ENCODE measurements around the gene CIDEB. TPM values are rescaled to one million over a fixed set of nuclear protein-coding genes. Genes with fewer than 3 reads are reported as not detected.
A peak's percentile ranks its signal among the peaks of the same experiment; 100 is the strongest.

CIDEB gene
- polyA plus RNA-seq, 1 donor from 2014 or later = 19.2 TPM

DNA sequence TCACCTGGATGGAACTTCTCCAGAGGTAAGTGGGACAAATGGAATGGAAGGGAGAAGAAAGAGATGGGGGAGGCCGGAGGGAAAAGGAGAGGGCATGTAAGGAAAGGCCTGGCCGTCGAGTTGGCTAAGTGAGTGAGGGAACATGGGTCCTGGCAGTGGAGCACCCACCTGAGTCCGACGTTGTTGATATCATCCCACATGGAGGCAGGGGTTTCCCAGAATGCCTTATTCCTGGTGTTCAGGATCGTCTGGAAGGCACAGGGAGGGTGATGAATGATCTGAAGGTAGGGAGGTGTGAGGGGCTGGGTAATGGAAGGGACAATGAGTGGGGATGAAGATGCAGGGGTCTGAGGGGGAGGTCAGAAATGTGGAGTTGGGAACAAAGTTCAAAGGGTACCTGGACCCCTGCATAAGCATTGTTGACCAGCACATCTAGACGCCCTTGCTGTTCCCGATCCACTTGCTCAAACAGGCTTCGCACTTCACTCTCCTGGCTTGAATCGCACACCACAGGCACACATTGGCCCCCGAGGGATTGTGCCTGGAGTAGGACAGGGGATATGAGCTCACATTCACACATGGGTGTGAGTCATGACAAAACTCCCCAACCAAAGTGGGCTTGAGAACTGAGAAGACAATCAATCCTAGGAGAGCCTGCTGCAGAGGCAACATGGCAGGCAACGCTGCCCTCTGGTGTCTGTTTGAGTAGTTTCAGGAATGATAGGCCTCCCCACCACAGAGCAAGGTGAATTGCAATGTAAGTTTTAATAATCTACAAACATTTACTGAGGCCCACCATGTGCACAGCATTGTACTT lies 11.2 kb downstream of the CIDEB start:
- no peaks in the 10 kb centered on the region for H3K27me3 Mint-ChIP-seq
- H3K4me3 Mint-ChIP-seq = peak overlapping the region in 3 of 4 donors; percentile 2 to 81 (median 68)
- no peaks in the 10 kb centered on the region for H3K9me3 Mint-ChIP-seq
- no peaks in the 10 kb centered on the region for H3K36me3 Mint-ChIP-seq
- H3K4me1 Mint-ChIP-seq = peaks cover 27 to 36% (median 35%) of the 10 kb centered on the region in 3 donors
- peak overlapping the region; percentile 87 to 95 (median 93) for H3K27ac Mint-ChIP-seq

GRCh38 chr14:24293525-24293924 lies 14.3 kb downstream of the CIDEB start:
- Mint-ChIP-seq H3K36me3 (no peaks in the 10 kb centered on the region), H3K27me3 (no peaks in the 10 kb centered on the region), H3K27ac (no peak overlapping the region), H3K9me3 (no peaks in the 10 kb centered on the region), H3K4me1 (peaks cover 12 to 18% (median 15%) of the 10 kb centered on the region in 3 donors), H3K4me3 (no peak overlapping the region)

DNA sequence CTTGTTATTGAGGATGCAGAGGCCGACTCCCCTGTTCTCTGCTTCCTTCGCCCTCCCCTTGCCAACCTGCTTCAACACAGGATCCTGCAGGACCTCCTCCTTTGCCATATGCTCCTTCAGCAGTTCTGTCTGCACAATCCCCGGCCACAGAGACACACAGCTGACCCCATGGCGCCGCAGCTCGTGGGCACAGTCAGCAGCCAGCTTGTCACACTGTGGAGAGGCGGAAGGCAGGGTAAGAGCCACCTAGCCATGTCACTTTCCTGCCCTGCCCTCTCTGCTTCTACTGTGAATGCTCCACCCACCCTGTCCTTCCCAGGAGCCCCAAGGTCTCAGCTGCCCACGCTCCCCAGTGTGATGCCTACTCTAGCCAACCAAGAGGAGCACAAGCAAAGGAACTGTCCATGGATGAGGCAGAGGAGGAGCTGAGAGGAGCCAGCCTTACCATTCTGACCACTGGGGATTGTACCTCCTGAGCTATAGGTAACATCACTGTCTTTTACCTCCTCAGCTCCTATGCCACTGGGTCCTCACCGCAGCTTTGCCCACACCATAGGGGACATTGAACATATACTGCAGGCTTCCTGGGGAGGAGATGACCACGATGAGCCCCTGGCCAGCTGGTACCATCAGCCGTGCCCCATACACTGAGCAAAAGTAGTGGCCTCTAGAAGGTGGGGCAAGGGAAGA lies 15.5 kb downstream of the CIDEB start:
- no peaks in the 10 kb centered on the region for H3K27me3 Mint-ChIP-seq
- peak overlapping the region in 1 of 4 donors; percentile 49 for H3K4me3 Mint-ChIP-seq
- H3K36me3 Mint-ChIP-seq = no peaks in the 10 kb centered on the region
- H3K9me3 Mint-ChIP-seq = no peaks in the 10 kb centered on the region
- H3K4me1 Mint-ChIP-seq = peaks cover 7 to 12% (median 11%) of the 10 kb centered on the region in 3 donors
- no peak overlapping the region for H3K27ac Mint-ChIP-seq

GRCh38 chr14:24291446-24292117 lies 16.2 kb downstream of the CIDEB start:
- no peaks in the 10 kb centered on the region for H3K27me3 Mint-ChIP-seq
- no peak overlapping the region for H3K4me3 Mint-ChIP-seq
- H3K9me3 Mint-ChIP-seq = no peaks in the 10 kb centered on the region
- peaks cover under 1 to 5% (median 5%) of the 10 kb centered on the region in 3 donors for H3K4me1 Mint-ChIP-seq
- H3K27ac Mint-ChIP-seq = peak overlapping the region in 1 of 3 donors; percentile 14
- no peaks in the 10 kb centered on the region for H3K36me3 Mint-ChIP-seq

DNA sequence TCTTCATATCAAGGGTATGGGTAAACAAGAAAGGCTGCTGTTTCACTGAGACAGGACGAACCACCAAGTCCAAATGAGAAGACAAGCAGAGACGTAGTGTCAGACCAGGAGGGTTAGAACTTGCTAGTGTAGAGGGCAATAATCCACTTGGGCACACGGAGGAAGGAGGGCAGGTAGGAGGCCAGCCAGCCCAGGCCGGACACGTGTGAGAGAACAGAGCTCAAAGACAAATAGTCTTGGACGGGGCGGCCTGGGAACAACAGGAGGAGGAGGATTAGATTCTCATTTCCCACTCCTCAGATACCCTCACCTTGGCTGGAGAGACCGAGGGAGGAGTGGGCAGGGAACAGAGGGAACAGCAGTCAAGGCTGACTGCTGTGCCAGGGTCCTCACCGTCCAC lies 17.0 kb downstream of the CIDEB start:
- H3K9me3 Mint-ChIP-seq = no peaks in the 10 kb centered on the region
- no peak overlapping the region for H3K27ac Mint-ChIP-seq
- no peaks in the 10 kb centered on the region for H3K27me3 Mint-ChIP-seq
- H3K4me1 Mint-ChIP-seq = peaks cover 0 to 3% (median 2%) of the 10 kb centered on the region in 3 donors
- H3K4me3 Mint-ChIP-seq = no peak overlapping the region
- H3K36me3 Mint-ChIP-seq = no peaks in the 10 kb centered on the region

GRCh38 chr14:24289649-24290280 lies 18.0 kb downstream of the CIDEB start:
- no peaks in the 10 kb centered on the region for H3K27me3 Mint-ChIP-seq
- H3K9me3 Mint-ChIP-seq = no peaks in the 10 kb centered on the region
- peaks cover 0 to 3% (median 0%) of the 10 kb centered on the region in 3 donors for H3K4me1 Mint-ChIP-seq
- peak overlapping the region in 1 of 3 donors; percentile 33 for H3K27ac Mint-ChIP-seq
- H3K36me3 Mint-ChIP-seq = no peaks in the 10 kb centered on the region
- H3K4me3 Mint-ChIP-seq = no peak overlapping the region

DNA sequence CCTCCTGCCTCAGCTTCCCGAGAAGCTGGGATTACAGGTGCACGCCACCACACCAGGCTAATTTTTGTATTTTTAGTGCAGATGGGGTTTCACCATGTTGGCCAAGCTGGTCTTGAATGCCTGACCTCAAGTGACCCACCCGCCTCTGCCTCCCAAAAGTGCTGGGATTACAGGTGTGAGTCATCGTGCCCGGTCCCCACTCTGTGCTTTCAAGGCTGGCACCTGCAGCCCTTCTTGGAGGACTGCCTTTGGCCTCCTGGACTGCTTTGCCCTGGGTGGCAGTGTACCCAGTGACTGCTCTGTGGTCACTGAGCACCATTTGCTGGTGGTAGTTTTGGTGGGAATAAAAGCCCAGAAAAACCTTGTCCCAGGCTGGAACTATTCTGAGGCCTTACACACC lies 20.8 kb downstream of the CIDEB start:
- H3K36me3 Mint-ChIP-seq = no peaks in the 10 kb centered on the region
- H3K4me3 Mint-ChIP-seq = no peak overlapping the region
- H3K27me3 Mint-ChIP-seq = no peaks in the 10 kb centered on the region
- H3K9me3 Mint-ChIP-seq = no peaks in the 10 kb centered on the region
- peaks cover 0 to 3% (median 0%) of the 10 kb centered on the region in 3 donors for H3K4me1 Mint-ChIP-seq
- H3K27ac Mint-ChIP-seq = no peak overlapping the region

- no peak overlapping the region for H3K27ac Mint-ChIP-seq
- H3K36me3 Mint-ChIP-seq = no peaks in the 10 kb centered on the region
- H3K4me1 Mint-ChIP-seq = peaks cover 6 to 15% (median 11%) of the 10 kb centered on the region in 3 donors
- no peaks in the 10 kb centered on the region for H3K27me3 Mint-ChIP-seq
- H3K4me3 Mint-ChIP-seq = no peak overlapping the region
- no peaks in the 10 kb centered on the region for H3K9me3 Mint-ChIP-seq
Observed at GRCh38 chr14:24285351-24285750, 22.4 kb downstream of the CIDEB start.

DNA sequence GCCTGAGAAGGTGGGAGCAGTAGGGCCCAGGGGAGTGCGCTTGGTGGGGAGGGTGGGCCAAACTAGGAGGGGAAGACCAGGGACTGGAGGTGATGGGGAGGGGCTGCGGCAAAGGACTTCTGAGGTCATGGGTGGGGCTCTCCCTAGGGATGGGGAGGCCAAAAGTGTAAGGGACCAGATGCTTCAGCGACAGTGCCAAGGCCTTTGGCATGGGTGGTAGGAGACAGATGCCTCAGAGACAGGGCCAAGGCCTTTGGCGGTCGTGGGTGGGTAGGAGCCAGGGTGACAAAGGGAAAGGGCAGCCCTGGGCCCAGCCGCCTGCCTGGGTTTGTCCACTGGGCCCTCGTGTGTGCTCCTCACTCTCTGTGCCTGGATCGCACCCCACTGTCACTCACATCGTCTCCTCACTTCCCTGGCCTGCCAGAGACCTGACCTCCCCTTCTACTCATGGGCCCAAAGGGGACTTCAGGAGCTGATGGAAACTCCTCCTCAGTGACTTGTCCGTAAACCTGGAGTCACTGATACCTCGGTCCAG lies 23.2 kb downstream of the CIDEB start:
- Mint-ChIP-seq H3K9me3 (no peaks in the 10 kb centered on the region), H3K4me1 (peaks cover 13 to 20% (median 17%) of the 10 kb centered on the region in 3 donors), H3K4me3 (no peak overlapping the region), H3K36me3 (no peaks in the 10 kb centered on the region), H3K27ac (no peak overlapping the region), H3K27me3 (peaks cover 2% of the 10 kb centered on the region)

DNA sequence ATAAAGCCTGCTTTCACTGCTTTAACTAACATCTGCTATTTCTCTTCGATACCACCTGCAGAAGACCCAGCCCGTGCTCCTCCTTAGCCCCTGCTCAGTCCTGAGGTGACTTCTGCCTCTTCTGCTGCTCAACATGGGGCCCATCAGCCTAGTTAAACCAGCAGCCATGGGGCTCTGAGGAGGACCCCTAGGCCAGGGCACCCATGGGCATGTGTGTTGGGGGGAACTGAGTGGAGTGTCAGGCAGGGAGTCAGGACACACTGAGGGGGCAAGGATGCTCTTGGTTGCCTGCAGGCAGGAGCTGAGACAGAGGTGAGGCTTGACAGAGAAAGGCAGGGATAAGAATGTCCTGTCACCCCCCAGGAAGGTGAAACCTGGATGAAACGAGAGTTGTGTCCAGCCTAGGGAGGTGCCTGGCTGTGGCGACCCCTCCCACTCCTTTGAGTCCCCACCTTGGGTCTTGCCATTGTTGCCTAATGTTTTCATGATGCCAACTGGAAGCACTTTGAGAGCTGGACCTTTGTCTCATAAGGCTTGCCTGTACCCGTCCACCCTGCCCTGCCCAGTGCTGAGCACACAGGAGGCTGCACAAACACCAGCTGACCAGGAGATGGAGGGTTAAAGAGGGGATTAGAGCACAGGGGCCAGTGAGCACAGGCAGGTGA lies 23.8 kb downstream of the CIDEB start:
- Mint-ChIP-seq H3K27me3 (peaks cover 3% of the 10 kb centered on the region), H3K4me1 (peaks cover 19 to 26% (median 23%) of the 10 kb centered on the region in 3 donors), H3K4me3 (no peak overlapping the region), H3K36me3 (no peaks in the 10 kb centered on the region), H3K27ac (no peak overlapping the region), H3K9me3 (no peaks in the 10 kb centered on the region)

DNA sequence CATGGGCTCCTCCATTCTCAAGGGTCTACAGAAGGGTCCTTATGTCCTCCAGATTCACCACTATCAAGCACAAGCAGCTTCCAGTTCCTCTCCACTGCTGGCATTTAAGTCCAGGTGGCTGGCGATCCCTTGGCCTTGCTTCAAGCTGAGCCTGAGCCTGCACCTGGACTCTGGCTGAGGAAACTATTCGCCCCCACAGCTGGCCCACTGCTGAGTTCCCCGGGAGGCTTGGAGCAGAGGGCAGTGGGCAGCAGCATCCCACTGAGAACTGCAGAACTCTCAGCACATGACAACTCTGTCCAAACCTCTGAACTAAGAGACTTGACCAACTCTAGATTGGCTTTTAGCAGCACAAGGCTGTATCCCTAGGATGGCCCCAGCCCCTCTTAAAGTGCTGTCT lies 25.0 kb downstream of the CIDEB start:
- peaks cover 0 to 5% (median 0%) of the 10 kb centered on the region in 3 donors for H3K9me3 Mint-ChIP-seq
- peaks cover 3% of the 10 kb centered on the region for H3K27me3 Mint-ChIP-seq
- H3K27ac Mint-ChIP-seq = no peak overlapping the region
- H3K4me1 Mint-ChIP-seq = peaks cover 31 to 37% (median 34%) of the 10 kb centered on the region in 3 donors
- peaks cover 3% of the 10 kb centered on the region for H3K36me3 Mint-ChIP-seq
- no peak overlapping the region for H3K4me3 Mint-ChIP-seq

- Mint-ChIP-seq H3K4me1 (peaks cover 41 to 47% (median 41%) of the 10 kb centered on the region in 3 donors), H3K4me3 (no peak overlapping the region), H3K36me3 (peaks cover 3% of the 10 kb centered on the region), H3K27ac (peak overlapping the region; percentile 33 to 96 (median 66)), H3K27me3 (peaks cover 3% of the 10 kb centered on the region), H3K9me3 (peaks cover 0 to 5% (median 0%) of the 10 kb centered on the region in 3 donors)
Observed at GRCh38 chr14:24281636-24282035, 26.1 kb downstream of the CIDEB start.

DNA sequence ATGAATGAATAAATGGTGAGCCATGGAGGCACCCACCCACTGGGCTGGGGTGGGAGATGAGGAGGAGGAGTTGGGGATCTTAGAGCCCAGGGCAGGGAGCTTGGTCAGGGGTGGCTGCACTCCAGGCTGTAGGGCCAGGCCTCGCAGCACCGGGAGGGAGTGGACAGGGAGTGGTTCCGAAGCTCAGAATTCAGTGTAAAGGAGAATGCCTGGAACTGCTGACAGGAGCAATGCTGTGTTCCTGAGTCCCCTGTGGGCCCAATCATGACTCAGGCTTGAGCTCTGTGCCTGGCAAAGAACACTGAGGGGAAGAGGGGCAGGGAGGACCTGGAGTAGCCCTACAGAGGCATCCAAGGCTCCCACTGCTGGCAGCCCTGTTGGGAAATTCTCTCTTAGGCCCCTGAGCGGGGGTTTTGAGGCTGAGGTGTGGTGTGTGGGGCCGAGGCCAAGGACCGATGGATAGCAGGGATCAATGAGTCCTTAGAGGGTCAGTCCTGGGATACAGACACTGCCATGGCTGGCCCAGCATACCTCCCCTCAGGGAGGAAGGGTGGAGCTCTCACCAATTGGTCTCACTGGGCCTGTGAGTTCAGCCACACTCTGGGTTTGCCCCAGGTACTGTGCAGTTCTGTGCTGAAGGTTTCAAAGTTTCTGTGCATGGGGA lies 26.8 kb downstream of the CIDEB start:
- Mint-ChIP-seq H3K4me3 (peak overlapping the region in 1 of 4 donors; percentile 38), H3K27ac (peak overlapping the region; percentile 83 to 95 (median 90)), H3K4me1 (peaks cover 41 to 48% (median 44%) of the 10 kb centered on the region in 3 donors), H3K36me3 (peaks cover 3% of the 10 kb centered on the region), H3K9me3 (peaks cover 0 to 5% (median 0%) of the 10 kb centered on the region in 3 donors), H3K27me3 (peaks cover 3% of the 10 kb centered on the region)

All from IgD-negative memory B cell (primary cell).